Activated CD8-positive, alpha-beta memory T cell treated with anti-CD3 and anti-CD28 coated beads, Interleukin-2, amount 50 U/mL, for 48 hours (primary cell): ENCODE results near the gene SHMT1.
"Not testable (repeated sequence)": the region's sequence is repeated elsewhere in the genome, so short reads cannot be mapped to it uniquely, and the experiment has no call there.

Experiments
- DNase-seq: peaks from one replicate; pipeline ENCODE4 v3.0.0-alpha.2; 2020

The SHMT1 gene

DNA sequence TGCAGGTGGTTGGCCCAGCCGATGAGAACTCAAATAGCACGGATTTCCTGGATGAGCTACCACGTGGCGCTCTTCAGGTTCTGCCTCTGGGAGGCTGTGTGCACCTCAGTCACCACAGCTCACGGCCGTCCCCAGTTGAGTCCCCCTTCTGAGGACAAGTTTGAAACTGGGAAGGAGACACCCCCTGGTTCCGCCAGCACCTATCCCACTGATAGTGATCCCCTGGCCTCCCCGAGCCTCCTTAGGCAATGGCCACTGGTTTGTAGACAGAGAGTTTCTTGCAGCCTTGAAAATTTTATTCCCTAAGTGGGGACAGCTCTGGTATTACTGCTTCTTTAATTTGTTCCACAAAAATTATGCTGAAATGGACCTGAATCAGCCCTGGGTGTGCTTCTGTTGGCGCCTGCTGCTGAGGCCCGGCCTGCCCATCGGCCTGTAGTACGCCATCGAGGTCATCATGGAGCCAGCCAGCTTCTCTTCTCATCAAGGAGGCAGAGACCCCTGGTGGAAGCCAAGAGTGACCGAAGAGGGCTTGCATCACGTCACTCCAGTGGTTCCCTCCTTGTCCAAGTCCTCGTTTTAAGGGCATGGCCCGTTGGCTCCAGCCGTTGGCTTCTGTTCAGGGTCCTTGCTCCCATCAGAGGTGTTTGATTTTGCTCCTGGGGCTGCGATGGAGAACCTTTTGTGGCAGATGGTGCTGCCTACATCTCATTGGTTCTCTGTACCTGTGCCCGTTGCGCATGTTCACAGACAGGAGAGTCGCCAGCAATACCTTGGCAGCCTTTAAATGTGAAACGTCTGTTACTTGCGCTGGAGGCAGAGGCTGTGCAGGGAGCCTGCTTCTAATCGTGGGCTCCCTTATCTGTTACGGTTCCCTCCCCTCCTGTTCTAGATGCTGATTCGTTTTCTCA lies 39.0 kb downstream of the SHMT1 start:
- DNase-seq: no peak

DNA sequence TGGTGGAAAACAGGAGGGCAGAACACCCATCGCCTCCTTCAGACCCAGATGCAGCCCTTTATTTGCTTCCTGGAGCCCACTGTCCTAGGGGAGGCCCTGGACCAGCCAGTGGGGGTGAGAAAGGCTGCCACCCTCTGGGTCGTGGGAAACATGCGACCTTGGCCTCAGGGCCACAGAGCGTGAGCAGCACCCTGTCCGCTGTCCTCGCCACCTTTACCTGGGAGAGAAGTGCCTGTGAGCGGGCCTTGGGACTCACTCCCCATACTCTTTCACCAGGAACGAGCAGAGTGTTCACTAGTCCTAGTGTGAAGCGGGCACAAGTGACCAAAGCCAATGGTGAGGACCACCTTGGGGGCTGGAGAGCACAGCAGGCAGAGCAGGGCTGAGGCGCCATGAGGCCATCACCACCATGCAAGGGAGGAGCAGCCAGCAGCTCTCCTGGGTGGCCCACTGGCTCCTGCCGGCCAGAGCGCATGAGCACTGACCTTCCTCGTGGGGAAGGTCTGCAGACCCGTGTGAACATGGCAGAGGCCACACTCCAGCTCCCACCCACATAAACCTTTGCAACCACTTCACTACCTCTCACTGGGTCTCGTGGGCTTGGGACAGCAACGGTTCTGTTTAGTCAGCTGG lies 39.7 kb downstream of the SHMT1 start:
- DNase-seq: no peak

DNA sequence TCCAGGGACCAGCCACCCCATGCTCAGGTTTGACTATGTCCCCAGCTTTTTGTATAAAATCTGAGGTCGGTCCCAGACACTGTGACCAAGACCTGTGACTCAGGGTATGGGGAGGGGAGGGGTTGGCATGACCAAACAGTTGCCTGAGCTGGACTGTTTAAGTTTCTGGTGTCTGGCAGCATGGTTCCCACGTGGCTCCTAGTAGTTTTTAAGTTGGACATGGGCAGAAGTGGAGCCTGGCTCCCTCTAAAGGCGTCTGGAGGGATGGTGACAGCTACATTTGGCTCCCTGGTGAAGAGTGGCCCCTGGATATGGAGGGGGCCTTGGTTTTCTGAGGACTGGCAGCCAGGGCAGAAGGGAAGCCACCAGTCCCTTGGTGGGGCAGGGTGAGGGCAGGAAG lies 40.3 kb downstream of the SHMT1 start:
- no peak for DNase-seq

DNA sequence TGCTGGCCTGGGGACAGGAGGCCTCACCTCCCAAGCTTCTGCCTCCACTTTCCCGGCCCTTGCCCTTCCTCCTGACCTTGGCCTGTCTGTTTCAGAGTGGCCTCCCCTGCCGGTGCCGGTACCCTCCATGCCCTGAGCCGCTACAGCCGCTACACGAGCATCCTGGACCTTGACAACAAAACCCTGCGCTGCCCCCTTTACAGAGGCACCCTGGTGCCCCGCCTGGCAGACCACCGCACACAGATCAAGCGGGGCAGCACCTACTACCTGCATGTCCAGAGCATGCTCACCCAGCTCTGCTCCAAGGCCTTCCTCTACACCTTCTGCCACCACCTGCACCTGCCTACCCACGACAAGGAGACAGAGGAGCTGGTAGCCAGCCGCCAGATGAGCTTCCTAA lies 40.8 kb downstream of the SHMT1 start:
- no peak for DNase-seq

DNA sequence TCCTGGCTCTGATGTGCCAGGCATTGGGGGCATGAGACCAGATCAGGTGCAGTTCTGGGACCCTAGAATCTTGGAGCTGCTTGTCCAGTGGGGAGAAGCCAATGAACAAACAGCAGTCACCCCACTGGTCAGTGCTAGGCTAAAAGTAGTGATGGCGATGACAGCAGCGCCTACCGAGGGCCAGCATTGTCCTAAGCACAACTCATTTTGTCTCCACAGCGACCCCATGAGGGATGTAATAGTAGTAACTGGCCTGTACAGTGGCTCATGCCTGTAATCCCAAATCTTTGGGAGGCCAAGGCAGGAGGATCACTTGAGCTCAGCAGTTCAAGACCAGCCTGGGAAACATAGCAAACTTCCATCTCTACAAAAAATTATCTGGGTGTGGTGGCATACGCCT lies 42.0 kb downstream of the SHMT1 start:
- DNase-seq: no peak

DNA sequence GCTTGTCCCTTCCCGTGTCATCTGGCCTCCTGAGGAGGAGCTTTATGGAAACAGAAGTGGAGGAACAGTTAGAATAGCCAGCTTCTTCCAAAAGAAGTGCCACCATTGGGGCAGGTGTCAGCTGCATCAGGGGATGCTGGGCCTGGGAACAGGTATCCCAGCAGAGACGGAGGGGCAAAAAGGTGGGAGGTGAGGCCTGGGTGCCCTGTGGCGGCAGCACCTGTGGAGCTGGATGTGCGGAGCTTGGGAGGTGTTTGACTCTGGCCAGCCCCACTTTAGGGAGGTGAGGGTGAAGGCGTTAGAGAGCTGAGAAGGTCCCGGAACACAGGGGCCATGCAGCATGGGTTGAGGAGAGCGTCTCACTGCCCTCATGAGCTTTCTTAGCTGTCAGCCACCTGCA lies 43.0 kb downstream of the SHMT1 start:
- no peak for DNase-seq

DNA sequence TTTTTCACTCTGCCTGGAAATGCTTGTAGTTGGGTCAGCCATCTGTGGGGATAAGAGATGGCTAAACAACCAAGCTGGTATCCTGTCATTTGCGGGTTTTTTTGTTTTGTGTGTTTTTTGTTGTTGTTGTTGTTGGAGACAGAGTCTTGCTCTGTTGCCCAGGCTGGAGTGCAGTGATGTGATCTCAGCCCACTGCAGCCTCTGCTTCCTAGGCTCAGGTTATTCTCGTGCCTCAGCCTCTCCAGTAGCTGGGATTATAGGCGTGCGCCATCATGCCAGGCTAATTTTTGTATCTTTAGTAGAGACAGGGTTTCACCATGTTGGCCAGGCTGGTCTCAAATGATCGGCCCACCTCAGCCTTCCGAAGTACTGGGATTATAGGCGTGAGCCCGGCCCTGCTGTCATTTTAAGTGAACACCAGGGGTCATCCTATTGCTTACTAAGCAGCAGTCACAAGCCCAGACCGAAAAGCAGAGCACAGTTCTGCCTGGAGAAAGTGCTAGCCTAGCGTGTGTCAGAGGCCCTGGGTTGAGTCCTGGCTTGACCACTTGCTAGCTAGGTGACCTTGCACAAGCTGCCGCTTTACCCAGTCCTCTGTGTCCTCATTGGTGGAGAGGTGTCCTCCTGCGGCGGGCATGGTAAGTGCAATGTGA lies 43.6 kb downstream of the SHMT1 start:
- no peak for DNase-seq

DNA sequence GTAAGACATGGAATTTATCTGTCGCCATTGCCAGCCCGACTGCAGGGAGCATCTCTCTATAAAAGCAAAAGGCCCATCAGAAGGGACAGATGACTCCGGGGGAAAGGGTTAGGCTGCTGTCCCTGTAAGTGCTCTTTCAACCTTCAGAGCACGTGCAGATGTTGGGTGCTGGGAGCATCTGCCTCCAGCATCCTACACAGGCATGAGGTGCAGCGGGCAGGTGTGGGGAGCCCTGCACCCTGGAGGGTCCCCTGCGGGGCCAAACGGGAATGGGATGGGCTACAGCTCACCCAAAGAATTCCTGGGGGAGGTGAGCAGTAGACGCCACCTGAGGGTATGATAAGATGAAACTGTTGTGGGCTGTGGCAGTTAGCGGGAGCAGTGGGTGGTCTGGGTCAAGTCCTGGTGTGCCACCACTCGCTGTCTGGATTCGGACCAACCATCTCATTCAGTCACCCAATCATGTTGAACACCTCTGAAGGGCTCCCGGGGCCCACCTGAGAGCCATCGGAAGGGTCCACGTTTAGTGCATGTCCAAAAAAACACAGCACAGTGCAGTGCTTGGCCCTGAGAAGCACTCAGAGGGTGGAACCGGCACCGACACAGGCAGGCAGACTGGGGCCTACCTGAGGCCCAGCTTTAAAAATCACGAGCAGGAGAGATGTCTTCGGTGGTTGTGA lies 44.4 kb downstream of the SHMT1 start:
- no peak for DNase-seq

DNA sequence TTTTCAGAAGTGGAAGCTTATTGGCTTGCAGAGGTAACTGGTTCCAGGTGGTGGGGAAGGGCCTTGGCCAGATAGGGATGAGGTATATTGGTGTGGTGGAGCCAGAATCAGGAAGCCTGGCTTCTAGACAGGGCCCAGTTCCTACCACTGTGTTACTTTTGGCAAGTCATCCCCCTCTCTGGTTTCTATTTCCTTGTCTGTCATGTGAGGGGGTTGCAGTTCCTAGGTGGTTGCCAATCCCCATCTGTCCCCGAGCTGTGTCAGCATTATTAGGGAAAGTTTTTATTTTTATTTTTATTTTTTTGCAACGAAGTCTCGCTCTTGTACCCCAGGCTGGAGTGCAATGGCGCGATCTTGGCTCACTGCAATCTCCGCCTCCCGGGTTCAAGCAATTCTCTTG lies 45.2 kb downstream of the SHMT1 start:
- no peak for DNase-seq

DNA sequence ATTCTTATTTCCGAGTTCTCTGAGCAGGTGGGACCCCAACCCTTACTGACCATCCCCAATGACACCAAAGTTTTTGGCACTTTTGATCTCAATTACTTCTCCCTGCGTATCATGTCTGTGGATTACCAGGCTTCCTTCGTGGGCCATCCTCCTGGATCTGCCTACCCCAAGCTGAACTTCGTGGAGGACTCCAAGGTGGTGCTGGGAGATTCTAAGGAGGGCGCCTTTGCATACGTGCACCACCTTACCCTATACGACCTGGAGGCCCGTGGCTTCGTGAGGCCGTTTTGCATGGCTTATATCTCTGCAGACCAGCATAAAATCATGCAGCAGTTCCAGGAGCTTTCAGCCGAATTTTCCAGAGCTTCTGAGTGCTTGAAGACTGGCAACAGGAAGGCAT lies 47.4 kb downstream of the SHMT1 start:
- no peak for DNase-seq

DNA sequence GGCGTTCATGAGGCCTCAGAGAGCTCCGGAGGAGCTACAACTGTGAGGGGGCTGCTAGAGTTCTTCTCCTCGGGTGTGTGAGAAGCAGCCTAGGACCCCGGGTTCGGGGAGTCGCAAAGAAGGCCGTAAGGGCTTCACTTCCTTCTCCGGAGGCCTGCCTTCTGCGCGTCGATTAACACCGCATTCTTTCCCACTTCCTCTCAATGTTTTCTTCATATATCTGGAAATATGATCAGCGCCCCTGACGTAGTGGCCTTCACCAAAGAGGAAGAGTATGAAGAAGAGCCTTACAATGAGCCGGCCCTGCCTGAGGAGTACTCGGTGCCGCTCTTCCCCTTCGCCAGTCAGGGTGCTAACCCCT lies 47.8 kb downstream of the SHMT1 start:
- DNase-seq: no peak

DNA sequence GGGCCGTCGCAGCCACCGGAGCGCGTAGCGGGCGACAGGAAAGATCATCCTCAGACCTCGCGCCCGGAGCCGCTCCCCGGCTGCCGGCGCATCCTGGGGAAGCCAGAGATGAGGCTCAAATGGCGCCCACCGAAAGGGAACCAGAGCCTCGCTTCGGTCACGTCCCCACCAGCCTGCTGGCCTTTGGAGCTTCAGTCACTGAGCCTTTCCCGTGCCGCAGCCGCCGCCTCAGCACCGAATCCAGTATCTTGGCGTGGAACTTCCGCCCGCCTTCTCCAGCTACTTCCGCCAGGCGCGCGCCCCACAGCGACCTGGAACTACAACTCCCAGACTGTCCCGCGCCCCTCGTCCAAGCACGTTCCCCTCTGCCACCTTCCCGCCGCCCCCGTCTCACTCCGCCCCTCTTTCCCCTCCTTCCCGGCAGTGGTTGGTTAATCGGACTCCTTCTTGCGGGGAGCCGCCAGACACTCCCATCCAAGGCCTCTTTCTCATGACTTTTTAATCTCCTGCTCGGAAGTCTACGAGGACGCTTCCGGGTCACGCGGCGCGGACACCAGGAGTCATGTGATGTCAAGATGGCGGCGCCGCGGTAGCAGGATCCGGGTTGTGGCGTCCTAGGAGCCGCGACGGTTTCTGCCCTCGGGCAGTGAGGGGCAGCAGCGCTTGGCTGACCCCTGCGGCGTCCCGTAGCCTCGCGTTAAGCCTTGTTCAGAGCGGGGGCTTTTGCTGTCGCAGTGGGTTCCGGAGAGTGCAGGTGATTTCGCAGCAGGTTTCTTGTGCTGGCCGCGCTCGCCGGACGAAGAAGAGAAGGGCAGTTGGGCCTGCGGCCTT lies 48.4 kb downstream of the SHMT1 start, which contains the start of the genes SMCR8 and TOP3A:
SMCR8 (plus strand) TSS at position 563 of the 831 bp plus-strand sequence. CDS start 497 bp downstream, outside the sequence.
TOP3A (minus strand) TSS at position 264 of the 831 bp plus-strand sequence; CDS start at position 48, 216 bp downstream.
- DNase-seq: peak; percentile 96

DNA sequence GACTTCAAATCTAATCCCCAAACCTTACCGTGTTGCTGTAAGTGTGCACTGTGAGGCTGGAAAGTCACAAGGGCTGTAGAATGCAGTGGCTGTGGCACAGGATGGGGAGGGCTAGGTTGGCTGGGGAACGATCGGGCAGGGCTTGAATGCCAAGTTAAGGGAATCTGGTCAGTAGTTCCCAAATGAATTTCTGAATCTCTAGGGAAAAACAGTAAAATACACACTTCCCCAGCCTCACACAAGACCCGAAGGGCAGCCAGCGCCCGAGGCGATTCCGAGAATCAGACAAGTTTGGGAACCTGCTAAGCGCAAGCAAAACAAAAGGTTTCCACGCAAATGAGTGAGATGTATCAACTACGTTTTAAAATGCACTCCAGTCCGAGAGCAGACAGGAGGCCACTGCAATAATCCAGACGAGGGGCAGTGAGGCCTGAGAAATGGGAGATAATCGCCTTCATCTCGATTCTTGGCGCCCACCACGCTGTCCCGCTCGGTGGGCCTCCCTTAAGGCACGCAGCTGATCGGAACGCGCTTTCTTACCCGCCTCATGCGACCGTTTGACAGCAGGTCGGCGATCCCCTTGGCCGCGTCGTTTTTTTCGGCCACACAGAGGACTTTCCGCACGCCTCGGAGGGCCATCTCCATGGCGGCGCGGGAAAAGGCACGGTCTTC lies 49.2 kb downstream of the SHMT1 start:
- DNase-seq: no peak

DNA sequence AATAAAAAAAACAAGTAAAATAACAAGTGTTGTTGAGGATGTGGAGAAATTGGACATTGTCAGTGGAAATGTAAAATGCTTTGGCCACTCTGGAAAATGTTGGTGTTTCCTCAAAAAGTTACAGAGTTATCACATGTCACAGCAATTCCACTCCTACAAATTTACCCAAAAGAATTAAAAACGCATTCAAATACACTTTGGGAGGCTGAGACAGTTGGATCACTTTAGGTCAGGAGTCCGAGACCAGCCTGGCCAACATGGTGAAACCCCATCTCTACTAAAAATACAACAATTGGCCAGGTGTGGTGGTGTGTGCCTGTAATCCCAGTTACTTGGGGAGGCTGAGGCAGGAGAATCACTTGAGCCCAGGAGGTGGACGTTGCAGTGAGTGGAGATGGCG lies 54.1 kb downstream of the SHMT1 start:
- DNase-seq: no peak

DNA sequence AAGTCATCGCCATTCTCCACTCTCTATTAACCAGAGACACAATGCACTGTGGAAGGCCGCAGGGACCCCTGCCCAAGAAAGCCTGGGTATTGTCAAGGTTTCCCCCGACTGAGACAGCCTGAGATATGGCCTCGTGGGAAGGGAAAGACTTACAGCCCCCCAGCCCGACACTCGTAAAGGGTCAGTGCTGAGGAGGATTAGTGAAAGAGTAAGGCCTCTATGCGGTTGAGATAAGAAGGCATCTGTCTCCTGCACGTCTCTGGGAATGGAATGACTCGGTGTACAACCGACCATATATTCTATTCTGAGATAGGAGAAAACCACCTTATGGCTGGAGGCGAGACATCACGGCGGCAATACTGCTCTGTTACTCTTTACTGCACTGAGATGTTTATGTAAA lies 60.1 kb downstream of the SHMT1 start:
- DNase-seq: not testable (repeated sequence)

DNA sequence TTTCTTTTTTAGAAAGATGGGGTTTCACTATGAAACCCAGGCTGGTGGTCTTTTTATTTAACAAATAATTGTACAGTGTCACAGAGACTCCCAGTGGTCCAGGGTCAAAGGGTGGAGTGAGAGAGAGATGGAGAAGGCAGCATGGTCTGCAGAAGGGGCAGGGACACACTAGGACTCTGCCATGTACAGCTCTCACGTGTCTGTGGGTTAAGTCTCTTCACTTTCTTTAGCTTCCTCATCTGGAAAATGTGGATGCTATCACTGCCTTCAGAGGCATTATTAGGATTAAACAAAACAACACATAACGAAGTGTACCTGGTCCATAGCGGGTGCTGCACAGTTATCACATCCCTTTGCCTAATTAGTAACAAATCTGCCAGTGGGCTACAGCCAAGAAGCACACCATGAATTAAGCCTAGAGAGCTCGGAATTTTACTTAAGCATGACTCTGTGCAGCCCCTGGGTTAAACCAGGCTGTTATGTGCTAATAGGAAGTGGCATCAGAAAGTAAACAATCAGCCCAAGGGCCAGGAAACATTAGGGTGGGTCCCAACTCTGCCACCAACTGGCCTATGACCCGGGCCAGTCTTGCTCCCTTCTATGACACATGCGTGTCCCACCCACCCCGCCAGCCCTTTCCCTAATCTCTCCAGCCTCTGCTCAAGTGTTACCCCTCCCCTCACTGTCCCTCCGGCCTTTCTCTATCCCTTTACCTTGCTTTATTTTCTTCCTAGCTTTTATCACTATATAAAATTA lies 62.4 kb downstream of the SHMT1 start:
- DNase-seq: no peak

DNA sequence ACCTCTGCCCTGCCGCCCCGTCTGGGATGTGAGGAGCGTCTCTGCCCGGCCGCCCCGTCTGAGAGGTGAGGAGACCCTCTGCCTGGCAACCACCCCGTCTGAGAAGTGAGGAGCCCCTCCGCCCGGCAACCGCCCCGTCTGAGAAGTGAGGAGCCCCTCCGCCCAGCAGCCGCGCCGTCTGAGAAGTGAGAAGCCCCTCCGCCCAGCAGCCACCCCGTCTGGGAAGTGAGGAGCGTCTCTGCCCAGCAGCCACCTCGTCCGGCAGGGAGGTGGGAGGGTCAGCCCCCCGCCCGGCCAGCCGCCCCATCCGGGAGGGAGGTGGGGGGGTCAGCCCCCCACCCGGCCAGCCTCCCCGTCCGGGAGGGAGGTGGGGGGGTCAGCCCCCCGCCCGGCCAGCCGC lies 65.3 kb downstream of the SHMT1 start:
- not testable (repeated sequence) for DNase-seq

DNA sequence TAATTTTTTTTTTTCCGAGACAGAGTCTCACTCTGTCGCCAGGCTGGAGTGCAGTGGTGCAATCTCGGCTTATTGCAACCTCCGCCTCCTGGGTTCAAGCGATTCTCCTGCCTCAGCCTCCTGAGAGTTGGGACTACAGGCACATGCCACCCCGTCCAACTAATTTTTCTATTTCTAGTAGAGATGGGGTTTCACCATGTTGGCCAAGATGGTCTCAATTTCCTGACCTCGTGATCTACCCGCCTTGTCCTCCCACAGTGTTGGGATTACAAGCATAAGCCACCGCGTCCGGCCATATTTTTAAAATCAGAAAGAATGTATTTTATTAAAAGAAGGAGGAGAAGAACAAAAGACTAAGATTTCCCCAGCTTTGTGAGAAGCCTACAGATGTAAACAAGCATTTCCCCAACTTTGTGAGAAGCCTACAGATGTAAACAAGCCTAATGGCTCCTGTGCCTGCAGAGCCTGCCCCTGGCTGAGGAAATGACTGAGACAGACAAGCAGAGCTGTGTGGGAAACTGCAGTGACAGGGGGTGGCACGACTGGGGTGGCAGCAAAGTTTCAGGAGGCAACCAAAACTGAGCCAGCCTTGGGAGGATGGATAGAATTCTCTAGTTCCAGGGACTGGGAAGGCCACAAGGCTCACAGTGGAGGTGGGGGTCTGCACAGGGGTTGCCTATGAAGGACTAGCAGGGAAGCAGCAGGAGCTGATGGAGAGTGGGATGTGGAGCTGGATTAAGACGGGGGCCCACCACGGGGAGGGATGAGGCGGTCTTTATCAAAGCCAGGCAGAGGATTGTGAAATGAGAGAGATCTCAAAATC lies 71.4 kb downstream of the SHMT1 start:
- no peak for DNase-seq

DNA sequence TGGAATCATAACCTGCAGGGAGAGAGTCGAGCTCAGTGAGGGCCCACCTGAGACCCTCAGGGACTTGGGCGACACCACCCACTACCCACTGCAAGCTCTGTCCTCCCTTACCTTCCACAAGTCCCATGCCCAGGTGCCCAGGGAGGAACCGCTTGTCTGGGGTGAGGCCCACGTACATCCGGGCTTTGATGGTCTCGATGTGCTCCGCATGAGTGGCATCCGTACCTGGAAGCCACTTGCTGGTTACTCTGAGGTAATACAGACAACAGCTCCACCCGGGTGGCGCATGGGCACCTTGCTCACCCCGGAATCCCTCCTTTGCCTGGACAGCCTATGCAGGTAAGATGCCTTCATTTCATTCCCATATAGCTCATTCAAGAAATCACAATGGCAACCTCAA lies 78.1 kb downstream of the SHMT1 start:
- no peak for DNase-seq

DNA sequence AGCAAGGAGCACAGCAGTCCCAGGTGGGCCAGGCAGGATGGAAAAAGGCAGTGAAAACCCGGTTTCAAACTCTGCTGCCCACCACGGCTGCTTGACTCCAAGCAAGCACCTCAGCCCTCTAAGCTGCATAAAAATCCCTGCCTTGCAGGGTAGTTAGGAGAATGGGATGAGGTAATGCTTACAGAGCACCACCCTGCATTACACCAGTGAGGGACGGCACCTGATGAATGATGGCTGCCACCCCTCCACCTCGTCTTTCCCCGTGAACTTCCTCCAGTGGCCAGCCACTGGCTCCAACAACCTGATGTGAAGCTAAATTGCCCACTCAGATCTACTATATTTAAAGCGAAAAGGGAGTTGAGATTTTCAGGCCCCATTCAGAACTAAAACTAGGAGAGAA lies 81.6 kb downstream of the SHMT1 start:
- no peak for DNase-seq
